HG02678 (cell line): ENCODE results near the gene APOLD1.
"Not testable (repeated sequence)": the region's sequence is repeated elsewhere in the genome, so short reads cannot be mapped to it uniquely, and the experiment has no call there.

Source experiments
- ATAC-seq: cut with Tn5 transposase; IDR thresholded peaks from one replicate; pipeline ENCODE4 v1.9.1; 2021; ENCODE audit warnings: mild to moderate bottlenecking, moderate library complexity; ENCODE audit not compliant: unreplicated experiment

APOLD1 gene

GRCh38 chr12:12786351-12786705 is 869 bp downstream of the APOLD1 start:
- peak; percentile 11 for ATAC-seq

- ATAC-seq, result peak; percentile 88
These were observed 1.5 kb downstream of the APOLD1 start for GRCh38 chr12:12786706-12787601.

GRCh38 chr12:12788131-12788530 is 2.7 kb downstream of the APOLD1 start:
- no peak for ATAC-seq

GRCh38 chr12:12788675-12789368 is 3.4 kb downstream of the APOLD1 start:
- peak; percentile 53 for ATAC-seq

- no peak for ATAC-seq
These were observed 5.5 kb downstream of the APOLD1 start for GRCh38 chr12:12790956-12791355.

- ATAC-seq, result no peak
These were observed 6.4 kb downstream of the APOLD1 start for GRCh38 chr12:12791756-12792369.

GRCh38 chr12:12792421-12792820 is 7.0 kb downstream of the APOLD1 start:
- ATAC-seq, result no peak

- no peak for ATAC-seq
These were observed 9.2 kb downstream of the APOLD1 start for GRCh38 chr12:12794686-12795085.

GRCh38 chr12:12796171-12796570 is 10.7 kb downstream of the APOLD1 start:
- ATAC-seq, result no peak

- ATAC-seq, result no peak
These were observed 11.7 kb downstream of the APOLD1 start for GRCh38 chr12:12796928-12797793.

GRCh38 chr12:12797794-12798152 is 12.3 kb downstream of the APOLD1 start:
- no peak for ATAC-seq

GRCh38 chr12:12798480-12798879 is 13.0 kb downstream of the APOLD1 start:
- ATAC-seq, result no peak

- ATAC-seq, result no peak
These were observed 13.9 kb downstream of the APOLD1 start for GRCh38 chr12:12799163-12799920.

GRCh38 chr12:12800406-12801180 is 15.1 kb downstream of the APOLD1 start:
- no peak for ATAC-seq

- not testable (repeated sequence) for ATAC-seq
These were observed 16.2 kb downstream of the APOLD1 start for GRCh38 chr12:12801656-12802055.

GRCh38 chr12:12803186-12803585 is 17.7 kb downstream of the APOLD1 start:
- peak; percentile 88 for ATAC-seq

- ATAC-seq, result no peak
These were observed 18.6 kb downstream of the APOLD1 start for GRCh38 chr12:12804011-12804410.

GRCh38 chr12:12804432-12804886 is 19.0 kb downstream of the APOLD1 start:
- no peak for ATAC-seq

GRCh38 chr12:12806784-12807516 is 21.5 kb downstream of the APOLD1 start:
- ATAC-seq, result no peak
